NCI-H1436 treated with DMSO at 0.1 percent for 48 hours (cell line): ENCODE data around the gene GABARAP.
A peak's percentile ranks its signal among the peaks of the same experiment; 100 is the strongest.

Experiments
- DNase-seq: peaks from one replicate; lab custom pipeline; 2025; lab: John Stamatoyannopoulos, UW

Gene GABARAP

GRCh38 chr17:7241783-7242716 lies at the start of gene GABARAP:
Gene GABARAP, minus strand, starts transcription at chr17:7242449. Its CDS starts 119 bp downstream, at chr17:7242330.
- peak; percentile 63 for DNase-seq

- no peak for DNase-seq
Measured at GRCh38 chr17:7290685-7291084, 48.4 kb upstream of the GABARAP start.

GRCh38 chr17:7290166-7290565 lies 47.9 kb upstream of the GABARAP start:
- no peak for DNase-seq

GRCh38 chr17:7289256-7290032 lies 47.2 kb upstream of the GABARAP start:
- no peak for DNase-seq

- DNase-seq = no peak
Measured at GRCh38 chr17:7285679-7286078, 43.4 kb upstream of the GABARAP start.

- DNase-seq = no peak
Measured at GRCh38 chr17:7284911-7285310, 42.7 kb upstream of the GABARAP start.

- no peak for DNase-seq
Measured at GRCh38 chr17:7283471-7284216, 41.4 kb upstream of the GABARAP start.

- no peak for DNase-seq
Measured at GRCh38 chr17:7282752-7283321, 40.6 kb upstream of the GABARAP start.

- DNase-seq = no peak
Measured at GRCh38 chr17:7281953-7282751, 39.9 kb upstream of the GABARAP start.

GRCh38 chr17:7281074-7281952 lies 39.1 kb upstream of the GABARAP start, which contains the start of gene SLC2A4:
Gene SLC2A4, plus strand, starts transcription at chr17:7281718. Its CDS starts 217 bp downstream, at chr17:7281935.
- DNase-seq = no peak

GRCh38 chr17:7280519-7281073 lies 38.3 kb upstream of the GABARAP start:
- DNase-seq = peak; percentile 41

GRCh38 chr17:7279448-7279847 lies 37.2 kb upstream of the GABARAP start:
- DNase-seq = no peak

- DNase-seq = no peak
Measured at GRCh38 chr17:7266784-7267183, 24.5 kb upstream of the GABARAP start.

GRCh38 chr17:7263801-7264078 lies 21.5 kb upstream of the GABARAP start:
- no peak for DNase-seq

- no peak for DNase-seq
Measured at GRCh38 chr17:7262935-7263800, 20.9 kb upstream of the GABARAP start.

- DNase-seq = no peak
Measured at GRCh38 chr17:7262192-7262934, 20.1 kb upstream of the GABARAP start, which contains the start of gene CLDN7. Gene CLDN7, minus strand, starts transcription at chr17:7262478. Its CDS starts 435 bp downstream, at chr17:7262043.

- DNase-seq = no peak
Measured at GRCh38 chr17:7261379-7262191, 19.3 kb upstream of the GABARAP start.
